ENCODE data around the gene ARL15.

The ARL15 gene

GRCh38 chr5:54146390-54146789 is 164.0 kb downstream of the ARL15 start:
- DNase-seq: no peak

GRCh38 chr5:54140247-54140840 is 170.0 kb downstream of the ARL15 start:
- DNase-seq: no peak

GRCh38 chr5:54136516-54137440 is 173.6 kb downstream of the ARL15 start:
- DNase-seq: no peak

GRCh38 chr5:54135042-54135441 is 175.3 kb downstream of the ARL15 start:
- no peak for DNase-seq

- no peak for DNase-seq
Observed at GRCh38 chr5:54133917-54134316, 176.5 kb downstream of the ARL15 start.

- DNase-seq: no peak
Observed at GRCh38 chr5:54120473-54120872, 189.9 kb downstream of the ARL15 start.

- DNase-seq: no peak
Observed at GRCh38 chr5:54117957-54118356, 192.4 kb downstream of the ARL15 start.

GRCh38 chr5:54115735-54116403 is 194.5 kb downstream of the ARL15 start:
- DNase-seq: no peak

- no peak for DNase-seq
Observed at GRCh38 chr5:54113060-54113459, 197.3 kb downstream of the ARL15 start.

- no peak for DNase-seq
Observed at GRCh38 chr5:54109626-54110330, 200.6 kb downstream of the ARL15 start.

- DNase-seq: no peak
Observed at GRCh38 chr5:54108136-54108535, 202.2 kb downstream of the ARL15 start.

GRCh38 chr5:54103871-54104270 is 206.5 kb downstream of the ARL15 start:
- DNase-seq: peak; percentile 40

GRCh38 chr5:54098267-54098666 is 212.1 kb downstream of the ARL15 start:
- DNase-seq: no peak

GRCh38 chr5:54095969-54096368 is 214.4 kb downstream of the ARL15 start:
- DNase-seq: no peak

GRCh38 chr5:54094706-54095105 is 215.7 kb downstream of the ARL15 start:
- no peak for DNase-seq

GRCh38 chr5:54093861-54094260 is 216.5 kb downstream of the ARL15 start:
- no peak for DNase-seq

- DNase-seq: no peak
Observed at GRCh38 chr5:54093081-54093492, 217.3 kb downstream of the ARL15 start.

GRCh38 chr5:54091307-54092130 is 218.9 kb downstream of the ARL15 start:
- no peak for DNase-seq

GRCh38 chr5:54090495-54091120 is 219.8 kb downstream of the ARL15 start:
- DNase-seq: no peak

- DNase-seq: no peak
Observed at GRCh38 chr5:54088081-54088480, 222.3 kb downstream of the ARL15 start.

GRCh38 chr5:54087436-54087835 is 222.9 kb downstream of the ARL15 start:
- DNase-seq: no peak

GRCh38 chr5:54086191-54086590 is 224.2 kb downstream of the ARL15 start:
- no peak for DNase-seq
